Mesendoderm (in vitro differentiated cells): Measurements from ENCODE around the gene SPHK1.

ENCODE experiments used
- DNase-seq: peaks from one replicate; pipeline ENCODE4 v3.0.0; 2013
- H2AK5ac ChIP-seq: 2 replicates; pipeline ENCODE4 v1.6.1; 2013; ENCODE audit warnings: low read length, inconsistent platforms
- H2BK120ac ChIP-seq: 2 replicates; pipeline ENCODE4 v1.6.1; 2013; ENCODE audit warnings: low read depth, mild to moderate bottlenecking, low read length, moderate library complexity, mixed read lengths
- H2BK15ac ChIP-seq: replicated peaks from 2 replicates; pipeline ENCODE4 v1.6.1; 2013; ENCODE audit warnings: low read depth, mild to moderate bottlenecking, moderate library complexity
- H2BK5ac ChIP-seq: 2 replicates; pipeline ENCODE4 v1.6.1; 2013; ENCODE audit warnings: low read length, inconsistent platforms
- H3K18ac ChIP-seq: 2 replicates; pipeline ENCODE4 v1.6.1; 2013; ENCODE audit warnings: mild to moderate bottlenecking, low read length, mixed read lengths
- H3K23ac ChIP-seq: one replicate; pipeline ENCODE4 v1.6.1; 2013; ENCODE audit warnings: low read length
- H3K27ac ChIP-seq: 2 replicates; pipeline ENCODE4 v1.5.1; 2013; ENCODE audit warnings: low read depth, mild to moderate bottlenecking, inconsistent platforms, low read length, moderate library complexity
- H3K27me3 ChIP-seq: 2 replicates; pipeline ENCODE4 v1.6.1; 2013; ENCODE audit warnings: low read length, control low read depth, mild to moderate bottlenecking, inconsistent platforms; ENCODE audit not compliant: insufficient read depth, poor library complexity
- H3K36me3 ChIP-seq: 2 replicates; pipeline ENCODE4 v1.6.1; 2013; ENCODE audit warnings: low read length, inconsistent platforms; ENCODE audit not compliant: control insufficient read depth, insufficient read depth
- H3K4ac ChIP-seq: one replicate; pipeline ENCODE4 v1.6.1; 2013; ENCODE audit warnings: low read depth, mild to moderate bottlenecking, low read length, moderate library complexity
- H3K4me1 ChIP-seq: 2 replicates; pipeline ENCODE4 v1.6.1; 2013; ENCODE audit warnings: low read depth, low read length, inconsistent platforms; ENCODE audit not compliant: control insufficient read depth
- H3K4me2 ChIP-seq: 2 replicates; pipeline ENCODE4 v1.6.1; 2013; ENCODE audit warnings: low read length
- H3K4me3 ChIP-seq: 2 replicates; pipeline ENCODE4 v1.5.1; 2013; ENCODE audit warnings: mild to moderate bottlenecking, low read length
- H3K56ac ChIP-seq: one replicate; pipeline ENCODE4 v1.6.1; 2013; ENCODE audit warnings: low read length
- H3K79me1 ChIP-seq: 2 replicates; pipeline ENCODE4 v1.6.1; 2013; ENCODE audit warnings: low read length, inconsistent platforms
- H3K79me2 ChIP-seq: 2 replicates; pipeline ENCODE4 v1.6.1; 2013; ENCODE audit warnings: mild to moderate bottlenecking, low read length; ENCODE audit not compliant: control insufficient read depth, insufficient read depth
- H3K9ac ChIP-seq: 2 replicates; pipeline ENCODE4 v1.6.1; 2013; ENCODE audit warnings: low read length, inconsistent platforms
- H4K5ac ChIP-seq: one replicate; pipeline ENCODE4 v1.6.1; 2013; ENCODE audit warnings: low read length
- H4K8ac ChIP-seq: one replicate; pipeline ENCODE4 v1.6.1; 2013; ENCODE audit warnings: low read depth, mild to moderate bottlenecking, control low read depth, low read length, moderate library complexity
- WGBS: extraction: QIAGEN DNeasy Blood & Tissue Kit; methylation state at CpG from one replicate; pipeline ENCODE4 v1.1.7; 2013; ENCODE audit warnings: low lambda C conversion rate, missing lambda C conversion rate; ENCODE audit not compliant: insufficient coverage; ENCODE audit errors: extremely low coverage; 5-methylcytosine and 5-hydroxymethylcytosine counted together

The SPHK1 gene

GRCh38 chr17:76391200-76391715 lies 6.8 kb downstream of the SPHK1 start:
- Histone ChIP-seq H3K79me2 (no peaks in the 10 kb centered on the region), H3K4me1 (no peaks in the 10 kb centered on the region), H2BK5ac (no peak overlapping the region), H2BK15ac (no peak overlapping the region), H3K79me1 (no peaks in the 10 kb centered on the region), H3K23ac (no peak overlapping the region), H3K4ac (no peak overlapping the region), H3K18ac (no peak overlapping the region), H3K9ac (no peak overlapping the region), H4K5ac (no peak overlapping the region), H2BK120ac (no peak overlapping the region), H3K56ac (no peak overlapping the region), H3K4me2 (no peak overlapping the region), H2AK5ac (no peak overlapping the region), H3K4me3 (no peak overlapping the region), H4K8ac (no peak overlapping the region), H3K27me3 (no peaks in the 10 kb centered on the region), H3K27ac (no peak overlapping the region), H3K36me3 (peaks cover 7% of the 10 kb centered on the region)
- WGBS = no CpG with 5 or more reads among the region's 21 CpGs
- no peak for DNase-seq

GRCh38 chr17:76394166-76394565 lies 9.8 kb downstream of the SPHK1 start:
- Histone ChIP-seq H3K18ac (no peak overlapping the region), H3K56ac (no peak overlapping the region), H3K4me1 (no peaks in the 10 kb centered on the region), H2BK120ac (no peak overlapping the region), H4K5ac (no peak overlapping the region), H3K36me3 (peaks cover 15% of the 10 kb centered on the region), H3K4me2 (no peak overlapping the region), H4K8ac (no peak overlapping the region), H3K23ac (no peak overlapping the region), H3K79me2 (no peaks in the 10 kb centered on the region), H2BK15ac (no peak overlapping the region), H3K27me3 (no peaks in the 10 kb centered on the region), H3K27ac (no peak overlapping the region), H3K9ac (no peak overlapping the region), H3K4me3 (no peak overlapping the region), H2AK5ac (no peak overlapping the region), H3K4ac (no peak overlapping the region), H3K79me1 (peaks cover 4% of the 10 kb centered on the region), H2BK5ac (no peak overlapping the region)
- no CpG with 5 or more reads among the region's 10 CpGs for WGBS
- no peak for DNase-seq

- Histone ChIP-seq H3K79me1 (peaks cover 4% of the 10 kb centered on the region), H2BK5ac (no peak overlapping the region), H2BK120ac (no peak overlapping the region), H3K4ac (no peak overlapping the region), H3K9ac (no peak overlapping the region), H3K79me2 (no peaks in the 10 kb centered on the region), H2AK5ac (no peak overlapping the region), H3K4me1 (no peaks in the 10 kb centered on the region), H3K27ac (no peak overlapping the region), H4K8ac (no peak overlapping the region), H3K4me3 (no peak overlapping the region), H4K5ac (no peak overlapping the region), H3K36me3 (peaks cover 20% of the 10 kb centered on the region), H3K23ac (no peak overlapping the region), H3K4me2 (no peak overlapping the region), H3K27me3 (no peaks in the 10 kb centered on the region), H3K18ac (no peak overlapping the region), H3K56ac (no peak overlapping the region), H2BK15ac (no peak overlapping the region)
- no peak for DNase-seq
- WGBS = no CpG with 5 or more reads among the region's 15 CpGs
Observed at GRCh38 chr17:76395980-76396379, 11.6 kb downstream of the SPHK1 start.

DNA sequence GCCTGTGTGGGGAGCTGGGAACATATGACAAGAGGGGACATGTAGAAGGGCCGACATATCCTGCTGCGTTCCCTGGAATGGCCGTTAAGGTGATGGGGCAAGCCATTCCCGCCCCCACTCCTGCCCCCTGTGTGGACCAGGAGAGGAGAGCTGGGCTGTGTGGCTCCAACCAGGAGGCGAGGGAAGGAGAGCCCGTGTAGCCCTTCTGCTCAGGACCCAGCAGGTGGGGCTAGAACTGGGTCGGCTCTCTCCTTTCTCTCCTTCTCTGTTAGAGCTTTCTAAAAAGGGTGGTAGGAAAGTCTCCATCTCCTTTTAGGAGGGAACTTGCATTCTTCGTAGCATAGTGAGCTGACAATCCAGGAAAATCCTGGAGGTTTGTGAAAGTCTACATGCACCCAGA lies 12.8 kb downstream of the SPHK1 start:
- no peak overlapping the region for H2AK5ac ChIP-seq
- no peak for DNase-seq
- H3K79me2 ChIP-seq = no peaks in the 10 kb centered on the region
- no peak overlapping the region for H3K23ac ChIP-seq
- no peak overlapping the region for H3K4me2 ChIP-seq
- peaks cover 4% of the 10 kb centered on the region for H3K79me1 ChIP-seq
- no peak overlapping the region for H3K9ac ChIP-seq
- H2BK120ac ChIP-seq = no peak overlapping the region
- no CpG with 5 or more reads among the region's 8 CpGs for WGBS
- H3K36me3 ChIP-seq = peaks cover 27% of the 10 kb centered on the region
- H3K4me1 ChIP-seq = no peaks in the 10 kb centered on the region
- no peak overlapping the region for H3K4ac ChIP-seq
- H4K5ac ChIP-seq = no peak overlapping the region
- no peak overlapping the region for H2BK5ac ChIP-seq
- H4K8ac ChIP-seq = no peak overlapping the region
- no peaks in the 10 kb centered on the region for H3K27me3 ChIP-seq
- H2BK15ac ChIP-seq = no peak overlapping the region
- H3K56ac ChIP-seq = no peak overlapping the region
- no peak overlapping the region for H3K27ac ChIP-seq
- no peak overlapping the region for H3K18ac ChIP-seq
- no peak overlapping the region for H3K4me3 ChIP-seq

DNA sequence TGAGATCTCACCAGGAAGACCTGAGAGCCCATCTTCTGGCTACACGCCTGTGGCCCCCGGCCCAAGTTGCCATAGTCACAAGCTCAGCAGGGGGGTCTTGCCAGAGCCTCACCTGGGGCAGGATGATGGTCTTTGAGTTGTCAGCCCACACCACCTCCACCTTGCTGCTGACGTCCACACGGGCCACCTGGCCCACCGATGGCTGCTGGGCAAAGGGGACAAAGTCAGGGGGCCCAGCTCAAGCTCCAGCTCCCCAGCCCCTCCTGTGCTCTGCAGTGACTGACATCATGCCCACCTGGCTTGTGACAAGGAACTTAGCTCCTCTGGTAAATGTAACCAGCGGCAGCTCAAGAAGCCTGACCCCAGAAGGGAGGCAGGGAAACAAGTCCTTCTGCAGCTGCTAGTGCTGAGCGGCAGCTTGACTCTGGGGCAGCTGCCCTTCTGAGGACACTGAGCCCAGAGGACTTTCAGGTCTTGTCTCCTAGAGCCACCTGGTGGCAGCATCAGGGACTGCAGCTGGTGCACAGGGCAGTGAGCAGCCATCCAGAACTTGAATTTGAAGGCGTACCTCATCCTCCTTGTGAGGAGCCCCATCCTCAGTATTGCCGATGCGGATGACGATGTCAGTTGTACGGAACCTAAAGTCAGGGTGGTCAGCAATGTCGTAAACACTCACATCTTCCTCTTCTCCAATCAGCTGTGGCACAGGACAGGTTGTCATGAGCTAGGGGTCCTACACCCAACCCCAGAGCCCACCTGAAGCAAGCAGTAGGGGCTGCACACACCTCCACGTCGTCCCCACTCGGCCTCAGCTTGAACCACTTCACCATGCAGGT lies 13.5 kb downstream of the SPHK1 start:
- H2BK5ac ChIP-seq = no peak overlapping the region
- H2BK120ac ChIP-seq = no peak overlapping the region
- no peak overlapping the region for H2BK15ac ChIP-seq
- DNase-seq = peak; percentile 89
- no CpG with 5 or more reads among the region's 16 CpGs for WGBS
- no peak overlapping the region for H3K23ac ChIP-seq
- no peak overlapping the region for H3K9ac ChIP-seq
- no peak overlapping the region for H3K56ac ChIP-seq
- no peak overlapping the region for H3K4me2 ChIP-seq
- H3K79me2 ChIP-seq = no peaks in the 10 kb centered on the region
- no peak overlapping the region for H4K8ac ChIP-seq
- H3K4ac ChIP-seq = no peak overlapping the region
- peaks cover 33% of the 10 kb centered on the region for H3K36me3 ChIP-seq
- H3K4me3 ChIP-seq = no peak overlapping the region
- H3K27ac ChIP-seq = no peak overlapping the region
- no peaks in the 10 kb centered on the region for H3K27me3 ChIP-seq
- H3K18ac ChIP-seq = no peak overlapping the region
- no peak overlapping the region for H4K5ac ChIP-seq
- H3K79me1 ChIP-seq = peaks cover 4% of the 10 kb centered on the region
- no peaks in the 10 kb centered on the region for H3K4me1 ChIP-seq
- no peak overlapping the region for H2AK5ac ChIP-seq
